CD4-positive, alpha-beta memory T cell (primary cell): ENCODE data around the gene XBP1. TPM values are rescaled to one million over a fixed set of nuclear protein-coding genes. Genes with fewer than 3 reads are reported as not detected.
"Not testable (repeated sequence)": the region's sequence is repeated elsewhere in the genome, so short reads cannot be mapped to it uniquely, and the experiment has no call there.

ENCODE experiments used
- CTCF ChIA-PET: fragments of 350-600 bp; sonication (Branson Sonifier 250); formaldehyde crosslinking; loops from one replicate; lab custom pipeline; 2021; ENCODE audit warnings: inconsistent platforms; ENCODE audit not compliant: partially characterized antibody; lab: Charles Lee
- POLR2A ChIA-PET: fragments of 350-600 bp; sonication (Branson Sonifier 250); formaldehyde crosslinking; loops from one replicate; lab custom pipeline; 2021; ENCODE audit not compliant: partially characterized antibody; lab: Charles Lee
- DNase-seq, 5 donors: peaks; one replicate each; pipeline versions ENCODE4 v3.0.0 to v3.0.0-alpha.2; 2020 to 2022; ENCODE audit warnings: mixed read lengths in 1 of 5
- H3K27ac ChIP-seq: one replicate; pipeline ENCODE4 v1.7.0; 2013; ENCODE audit warnings: low read depth, low read length
- H3K27me3 ChIP-seq: 2 replicates; pipeline ENCODE4 v1.7.0; 2013; ENCODE audit warnings: mild to moderate bottlenecking, low read length, moderate library complexity; ENCODE audit not compliant: insufficient read depth
- H3K36me3 ChIP-seq: 2 replicates; pipeline ENCODE4 v1.7.0; 2013; ENCODE audit warnings: mild to moderate bottlenecking, low read length, moderate library complexity; ENCODE audit not compliant: insufficient read depth
- H3K4me1 ChIP-seq: 2 replicates; pipeline ENCODE4 v1.7.0; 2013; ENCODE audit warnings: mild to moderate bottlenecking, low read length, moderate library complexity; ENCODE audit not compliant: insufficient read depth
- H3K4me3 ChIP-seq, 2 donors: one replicate each; pipeline ENCODE4 v1.7.0; 2013; ENCODE audit warnings: low read length in 2 of 2, mild to moderate bottlenecking in 1 of 2
- H3K9me3 ChIP-seq, 2 donors: one replicate each; pipeline ENCODE4 v1.7.0; 2013; ENCODE audit warnings: low read length in 2 of 2, control low read depth in 1 of 2; ENCODE audit not compliant: control insufficient read depth in 1 of 2
- H3K27ac Mint-ChIP-seq, 7 donors: one replicate each; pipeline ENCODE4 v1.8.0; 2020 to 2021; ENCODE audit warnings: mixed read lengths in 7 of 7, mild to moderate bottlenecking in 6 of 7, inconsistent platforms in 3 of 7, moderate library complexity in 3 of 7
- H3K27me3 Mint-ChIP-seq, 2 donors: one replicate each; pipeline ENCODE4 v1.8.0; 2020 to 2021; ENCODE audit warnings: mixed read lengths in 2 of 2
- H3K36me3 Mint-ChIP-seq, 2 donors: one replicate each; pipeline ENCODE4 v1.8.0; 2020 to 2021; ENCODE audit warnings: mixed read lengths in 2 of 2, inconsistent platforms in 1 of 2, mild to moderate bottlenecking in 1 of 2
- H3K4me1 Mint-ChIP-seq, 4 donors: one replicate each; pipeline ENCODE4 v1.8.0; 2020 to 2021; ENCODE audit warnings: mixed read lengths in 4 of 4, mild to moderate bottlenecking in 1 of 4
- H3K4me3 Mint-ChIP-seq, 8 donors: one replicate each; pipeline ENCODE4 v1.8.0; 2020 to 2021; ENCODE audit warnings: mixed read lengths in 8 of 8, mild to moderate bottlenecking in 7 of 8, moderate library complexity in 6 of 8, inconsistent platforms in 3 of 8
- H3K9me3 Mint-ChIP-seq, 8 donors: one replicate each; pipeline ENCODE4 v1.8.0; 2020 to 2021; ENCODE audit warnings: mixed read lengths in 8 of 8, mild to moderate bottlenecking in 5 of 8, inconsistent platforms in 3 of 8, moderate library complexity in 1 of 8
- intact Hi-C: fragments of 100-400 bp; cut with micrococcal nuclease; formaldehyde crosslinking; loops from one replicate; pipeline ENCODE4 v1.15.1; 2023
- polyA plus RNA-seq, 2 donors: library from polyadenylated mRNA; unstranded; fragments of 300-500 nt; fragmentation: Illumina TruSeq; gene quantifications; one replicate each; pipeline ENCODE4 v1.2.3, GENCODE V29; 2021
- total RNA-seq, 2 experiments: library from RNA; stranded (reverse); gene quantifications; one replicate each; pipeline ENCODE4 v1.2.3, GENCODE V29; 2021

The XBP1 gene
- total and polyA plus RNA-seq, 4 experiments from 2014 or later = 154 to 533 (median 240) TPM

DNA sequence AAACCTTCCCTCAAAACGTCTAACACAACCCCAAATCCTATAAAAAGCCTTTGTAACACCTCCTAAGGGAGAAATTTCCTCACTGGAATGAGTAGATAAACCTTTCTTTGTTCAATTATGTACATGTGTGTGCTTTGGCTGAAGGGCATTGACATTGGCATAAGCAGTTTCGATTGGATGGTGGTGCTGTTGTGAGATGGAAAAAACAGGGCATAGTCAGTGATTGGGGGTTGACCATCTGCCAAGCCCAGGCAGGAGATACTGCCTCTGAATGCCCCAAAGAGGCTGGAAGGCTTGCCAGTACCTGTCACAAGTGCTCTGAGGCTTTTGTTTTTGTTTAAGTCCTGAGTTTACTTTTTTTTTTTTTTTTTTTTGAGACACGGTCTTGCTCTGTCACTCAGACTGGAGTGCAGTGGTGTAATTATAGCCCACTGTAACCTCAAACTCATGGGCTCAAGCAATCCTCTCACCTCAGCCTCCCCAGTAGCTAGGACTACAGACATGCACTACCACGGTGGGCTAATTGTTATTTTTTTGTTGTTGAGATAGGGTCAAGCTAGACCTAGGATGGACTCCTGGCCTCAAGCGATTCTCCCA, 29.1 kb downstream of the XBP1 start:
- H3K4me3 Mint-ChIP-seq = peak overlapping the region in 2 of 8 donors; percentile 66 to 75
- POLR2A ChIA-PET = no interaction called here
- H3K27ac Mint-ChIP-seq = no peak overlapping the region

DNA sequence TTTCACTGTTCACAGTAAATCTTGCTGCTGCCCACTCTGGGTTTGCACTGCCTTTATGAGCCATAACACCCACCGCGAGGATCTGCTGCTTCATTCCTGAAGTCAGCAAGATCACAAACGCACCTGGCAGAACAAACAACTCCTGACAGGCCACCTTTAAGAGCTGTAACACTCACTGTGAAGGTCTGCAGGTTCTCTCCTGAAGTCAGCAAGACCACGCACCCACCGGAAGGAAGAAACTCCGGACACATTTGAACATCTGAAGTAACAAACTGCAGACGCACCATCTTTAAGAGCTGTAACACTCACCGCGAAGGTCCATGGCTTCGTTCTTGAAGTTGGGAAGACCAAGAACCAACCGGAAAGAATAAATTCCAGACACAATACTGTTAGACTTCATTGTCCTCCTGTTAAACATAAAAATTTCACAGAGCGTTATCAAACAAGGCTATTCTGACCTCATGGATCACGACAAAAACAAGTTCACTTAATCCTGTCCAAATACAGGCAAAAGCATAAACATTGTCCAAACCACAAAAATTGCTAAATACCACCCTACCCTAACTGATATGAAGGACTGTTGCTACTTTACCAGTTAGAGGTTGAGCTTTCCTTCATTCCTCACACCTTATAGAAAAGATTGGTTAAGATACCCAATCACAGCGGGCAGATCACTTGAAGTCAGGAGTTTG, 30.8 kb downstream of the XBP1 start:
- CTCF ChIA-PET = interaction anchor here (1.0 kb wide), 1 partner anchor 34 kb away, joined by 4 read pairs; no protein-coding TSS in a partner anchor
- no peak for DNase-seq
- Mint-ChIP-seq H3K4me1 (peaks cover 10 to 18% (median 12%) of the 10 kb centered on the region in 4 donors), H3K36me3 (peaks cover 7 to 10% of the 10 kb centered on the region in 2 donors), H3K9me3 (no peaks in the 10 kb centered on the region), H3K4me3 (peak overlapping the region in 1 of 8 donors; percentile 22), H3K27me3 (no peaks in the 10 kb centered on the region), H3K27ac (no peak overlapping the region)
- POLR2A ChIA-PET = no interaction called here
- Histone ChIP-seq H3K36me3 (no peaks in the 10 kb centered on the region), H3K4me1 (peaks cover 14% of the 10 kb centered on the region), H3K27me3 (no peaks in the 10 kb centered on the region), H3K27ac (no peak overlapping the region), H3K9me3 (no peaks in the 10 kb centered on the region), H3K4me3 (no peak overlapping the region)
- intact Hi-C loops = loop anchor here (5.0 kb wide), 1 partner anchor 43 kb away; no protein-coding TSS in a partner anchor

More for the DNA sequence above, 29.1 kb downstream of the XBP1 start:
- H3K4me1 Mint-ChIP-seq = peaks cover 17 to 36% (median 24%) of the 10 kb centered on the region in 4 donors
- peaks cover 10 to 17% of the 10 kb centered on the region in 2 donors for H3K36me3 Mint-ChIP-seq
- no peak overlapping the region for H3K4me3 ChIP-seq
- H3K27me3 ChIP-seq = no peaks in the 10 kb centered on the region
- H3K27me3 Mint-ChIP-seq = no peaks in the 10 kb centered on the region
- H3K9me3 Mint-ChIP-seq = no peaks in the 10 kb centered on the region
- no peaks in the 10 kb centered on the region for H3K36me3 ChIP-seq
- CTCF ChIA-PET = interaction anchor here (4.2 kb wide), 1 partner anchor 19 kb away, joined by 16 read pairs; no protein-coding TSS in a partner anchor
- no peak for DNase-seq
- no peaks in the 10 kb centered on the region for H3K9me3 ChIP-seq
- intact Hi-C loops = loop anchor here (5.0 kb wide), 1 partner anchor 41 kb away; no protein-coding TSS in a partner anchor
- peaks cover 29% of the 10 kb centered on the region for H3K4me1 ChIP-seq
- H3K27ac ChIP-seq = no peak overlapping the region

DNA sequence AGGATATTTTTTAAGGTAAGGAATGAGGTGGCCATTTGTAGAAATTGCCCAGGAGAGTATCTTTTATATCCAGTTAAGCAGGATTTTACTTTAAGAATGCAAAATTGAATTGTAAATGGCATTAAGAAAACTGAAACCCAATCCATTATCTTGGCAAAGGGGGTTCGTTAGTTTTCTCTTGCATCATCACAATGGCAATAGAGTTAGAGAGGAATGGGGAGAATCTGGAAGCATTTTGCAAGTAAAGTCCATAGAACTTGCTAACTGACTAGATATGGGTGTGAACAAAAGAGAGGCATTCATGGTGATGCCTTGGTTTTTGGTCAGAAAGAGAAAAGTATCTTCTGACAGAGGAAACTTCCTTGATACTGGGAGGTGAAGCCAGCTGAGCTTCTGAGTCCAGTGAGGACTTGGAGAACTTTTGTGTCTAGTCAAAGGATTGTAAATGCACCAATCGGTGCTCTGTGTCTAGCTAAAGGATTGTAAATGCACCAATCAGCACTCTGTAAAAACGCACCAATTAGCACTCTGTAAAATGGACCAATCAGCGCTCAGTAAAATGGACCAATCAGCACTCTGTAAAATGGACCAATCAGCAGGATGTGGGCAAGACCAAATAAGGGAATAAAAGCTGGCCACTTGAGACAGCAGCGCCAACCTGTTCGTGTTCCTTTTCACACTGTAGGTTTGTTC, 31.5 kb downstream of the XBP1 start:
- POLR2A ChIA-PET = no interaction called here
- Mint-ChIP-seq H3K4me1 (peaks cover 8 to 14% (median 10%) of the 10 kb centered on the region in 4 donors), H3K9me3 (no peaks in the 10 kb centered on the region), H3K36me3 (peaks cover 5 to 9% of the 10 kb centered on the region in 2 donors), H3K27ac (no peak overlapping the region), H3K27me3 (no peaks in the 10 kb centered on the region), H3K4me3 (no peak overlapping the region)
- intact Hi-C loops = no loop called here
- Histone ChIP-seq H3K4me1 (peaks cover 8% of the 10 kb centered on the region), H3K4me3 (no peak overlapping the region), H3K9me3 (no peaks in the 10 kb centered on the region), H3K27me3 (no peaks in the 10 kb centered on the region), H3K36me3 (no peaks in the 10 kb centered on the region), H3K27ac (no peak overlapping the region)
- CTCF ChIA-PET = no interaction called here
- no peak for DNase-seq

DNA sequence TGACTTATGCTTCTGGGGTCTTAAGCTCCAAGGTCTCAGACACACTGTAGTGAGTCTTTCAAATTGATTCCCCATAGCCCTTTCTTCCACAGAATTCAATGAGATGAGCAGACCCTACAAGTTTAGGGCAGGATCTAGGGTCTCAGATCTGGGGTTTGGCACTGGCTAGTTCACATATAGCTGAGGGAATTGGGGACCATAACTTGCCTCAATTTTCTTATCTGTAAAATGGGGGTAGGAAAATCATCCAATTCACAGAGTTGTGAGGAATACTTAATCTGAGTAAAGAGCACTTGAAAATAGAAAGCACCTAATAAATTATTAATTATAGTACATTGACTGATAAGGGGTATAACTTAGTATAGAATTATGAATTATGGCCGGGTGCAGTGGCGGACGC, 33.7 kb downstream of the XBP1 start:
- no peaks in the 10 kb centered on the region for H3K36me3 ChIP-seq
- no peak overlapping the region for H3K4me3 ChIP-seq
- no peak overlapping the region for H3K27ac Mint-ChIP-seq
- no peak overlapping the region for H3K27ac ChIP-seq
- no peaks in the 10 kb centered on the region for H3K4me1 Mint-ChIP-seq
- H3K9me3 Mint-ChIP-seq = no peaks in the 10 kb centered on the region
- no peaks in the 10 kb centered on the region for H3K36me3 Mint-ChIP-seq
- H3K27me3 Mint-ChIP-seq = no peaks in the 10 kb centered on the region
- H3K4me3 Mint-ChIP-seq = no peak overlapping the region
- intact Hi-C loops = no loop called here
- no peaks in the 10 kb centered on the region for H3K9me3 ChIP-seq
- no peaks in the 10 kb centered on the region for H3K4me1 ChIP-seq
- DNase-seq = no peak
- ChIA-PET CTCF (no interaction called here), POLR2A (no interaction called here)
- no peaks in the 10 kb centered on the region for H3K27me3 ChIP-seq

DNA sequence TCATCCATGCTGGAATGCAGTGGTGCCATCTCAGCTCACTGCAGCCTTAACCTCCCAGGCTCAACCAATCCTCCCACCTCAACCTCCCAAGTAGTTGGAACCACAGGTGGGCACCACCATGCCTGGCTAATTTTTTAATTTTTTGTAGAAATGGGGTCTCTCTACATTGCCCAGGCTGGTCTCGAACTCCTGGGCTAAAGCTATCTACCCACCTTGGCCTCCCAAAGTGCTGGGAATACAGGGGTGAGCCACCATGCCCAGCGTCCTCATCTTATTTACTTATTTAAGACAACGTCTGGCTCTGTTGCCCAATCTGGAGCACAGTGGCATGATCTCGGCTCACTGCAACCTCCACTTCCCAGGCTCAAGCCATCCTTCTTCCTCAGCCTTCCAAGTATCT, 38.4 kb downstream of the XBP1 start:
- POLR2A ChIA-PET, H3K4me1 ChIP-seq: not testable (repeated sequence)

DNA sequence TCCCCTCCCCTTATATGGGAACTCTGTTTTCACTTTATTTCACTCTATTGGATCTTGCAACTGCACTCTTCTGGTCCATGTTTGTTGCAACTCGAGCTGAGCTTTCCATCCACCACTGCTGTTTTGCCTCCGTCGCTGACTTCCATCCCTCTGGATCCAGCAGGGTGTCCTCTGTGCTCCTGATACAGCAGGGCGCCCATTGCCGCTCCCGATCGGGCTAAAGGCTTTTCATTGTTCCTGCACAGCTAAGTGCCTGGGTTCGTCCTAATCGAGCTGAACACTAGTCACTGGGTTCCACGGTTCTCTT, 39.0 kb downstream of the XBP1 start:
- H3K27ac ChIP-seq = no peak overlapping the region
- Mint-ChIP-seq H3K27ac (no peak overlapping the region), H3K36me3 (peaks cover 3 to 8% of the 10 kb centered on the region in 2 donors), H3K4me3 (no peak overlapping the region), H3K27me3 (no peaks in the 10 kb centered on the region), H3K4me1 (no peaks in the 10 kb centered on the region), H3K9me3 (no peaks in the 10 kb centered on the region)
- intact Hi-C loops = no loop called here
- CTCF ChIA-PET = no interaction called here
- H3K4me3 ChIP-seq = no peak overlapping the region
- no peaks in the 10 kb centered on the region for H3K4me1 ChIP-seq
- POLR2A ChIA-PET = interaction anchor here (0.9 kb wide), 1 partner anchor 19 kb away, joined by 4 read pairs; the partner anchor contains the start of genes CHEK2 and HSCB
- H3K9me3 ChIP-seq = no peaks in the 10 kb centered on the region
- no peak for DNase-seq
- H3K27me3 ChIP-seq = no peaks in the 10 kb centered on the region
- H3K36me3 ChIP-seq = no peaks in the 10 kb centered on the region

More for the DNA sequence above, 38.4 kb downstream of the XBP1 start:
- H3K36me3 Mint-ChIP-seq, H3K27me3 Mint-ChIP-seq, CTCF ChIA-PET, H3K9me3 Mint-ChIP-seq, H3K4me3 ChIP-seq, intact Hi-C loops, H3K27ac ChIP-seq, H3K27ac Mint-ChIP-seq, H3K4me3 Mint-ChIP-seq, H3K36me3 ChIP-seq, DNase-seq, H3K27me3 ChIP-seq, H3K9me3 ChIP-seq, H3K4me1 Mint-ChIP-seq: not testable (repeated sequence)

DNA sequence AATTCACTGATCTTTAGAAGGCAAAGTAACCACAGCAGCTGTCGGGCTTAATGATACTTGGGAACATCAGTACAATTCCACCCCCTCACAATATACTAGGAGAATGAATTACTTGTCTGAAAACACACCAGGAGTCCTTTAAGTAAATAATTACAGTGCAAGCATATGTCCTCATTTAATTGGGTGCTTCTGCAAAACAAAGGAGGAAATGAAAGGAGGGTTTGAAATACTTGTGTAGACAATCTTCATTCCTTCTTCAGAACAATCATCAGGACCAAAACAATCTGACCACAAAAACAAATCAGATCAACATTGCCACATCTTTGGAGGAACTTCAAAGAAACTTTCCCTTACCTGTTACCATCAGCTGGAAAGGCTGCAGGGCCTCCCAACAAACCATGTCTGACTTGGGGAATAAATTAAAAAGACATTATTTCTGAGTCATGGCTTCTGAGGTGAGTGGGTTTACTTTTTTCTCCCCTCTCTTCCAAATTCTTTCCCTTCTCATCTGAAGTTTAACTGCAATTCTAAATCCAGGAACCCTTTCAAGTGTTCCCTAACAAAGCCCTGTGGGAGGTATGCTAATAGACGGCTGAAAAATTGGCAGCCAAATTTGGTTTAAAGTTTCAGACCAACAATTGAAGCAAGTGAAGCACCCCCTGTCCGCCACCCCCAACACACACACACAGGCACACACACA, 40.4 kb downstream of the XBP1 start:
- H3K36me3 Mint-ChIP-seq = peaks cover 3 to 8% of the 10 kb centered on the region in 2 donors
- H3K27ac ChIP-seq = no peak overlapping the region
- no peak overlapping the region for H3K4me3 Mint-ChIP-seq
- no peak for DNase-seq
- H3K4me1 Mint-ChIP-seq = no peaks in the 10 kb centered on the region
- no peak overlapping the region for H3K4me3 ChIP-seq
- H3K27me3 Mint-ChIP-seq = no peaks in the 10 kb centered on the region
- H3K4me1 ChIP-seq = no peaks in the 10 kb centered on the region
- H3K9me3 ChIP-seq = no peaks in the 10 kb centered on the region
- H3K27ac Mint-ChIP-seq = no peak overlapping the region
- intact Hi-C loops = no loop called here
- ChIA-PET CTCF (no interaction called here), POLR2A (no interaction called here)
- H3K27me3 ChIP-seq = no peaks in the 10 kb centered on the region
- no peaks in the 10 kb centered on the region for H3K9me3 Mint-ChIP-seq
- H3K36me3 ChIP-seq = no peaks in the 10 kb centered on the region
